GM18499 (cell line): ENCODE measurements around the gene PCDH10.

Experiments
- ATAC-seq: cut with Tn5 transposase; IDR thresholded peaks from one replicate; pipeline ENCODE4 v1.9.1; 2021; ENCODE audit warnings: moderate number of reproducible peaks; ENCODE audit not compliant: insufficient read depth, unreplicated experiment

Gene PCDH10

DNA sequence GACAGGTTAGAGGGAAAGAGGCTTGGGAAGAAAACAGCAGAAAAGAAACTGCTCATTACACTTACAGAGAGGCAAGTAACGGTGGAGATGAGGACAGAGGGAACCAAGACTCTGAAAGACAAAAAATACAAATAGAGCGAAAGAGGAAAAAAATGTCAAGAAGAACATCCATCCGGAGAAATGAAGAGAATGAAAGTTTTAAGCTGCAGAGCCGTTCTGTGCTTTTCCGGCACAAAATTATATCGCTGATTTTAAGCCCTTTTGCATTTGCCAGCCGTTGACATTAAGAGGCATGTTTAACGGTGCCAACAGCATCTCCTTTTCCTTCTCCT, 236 bp downstream of the PCDH10 start:
- no peak for ATAC-seq

- ATAC-seq, result no peak
Measured at GRCh38 chr4:133149932-133150471, 908 bp downstream of the PCDH10 start.

- no peak for ATAC-seq
Measured at GRCh38 chr4:133150486-133151340, 1.6 kb downstream of the PCDH10 start.

DNA sequence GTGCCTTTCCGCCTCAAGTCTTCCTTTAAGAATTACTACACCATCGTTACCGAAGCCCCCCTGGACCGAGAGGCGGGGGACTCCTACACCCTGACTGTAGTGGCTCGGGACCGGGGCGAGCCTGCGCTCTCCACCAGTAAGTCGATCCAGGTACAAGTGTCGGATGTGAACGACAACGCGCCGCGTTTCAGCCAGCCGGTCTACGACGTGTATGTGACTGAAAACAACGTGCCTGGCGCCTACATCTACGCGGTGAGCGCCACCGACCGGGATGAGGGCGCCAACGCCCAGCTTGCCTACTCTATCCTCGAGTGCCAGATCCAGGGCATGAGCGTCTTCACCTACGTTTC, 2.2 kb downstream of the PCDH10 start:
- ATAC-seq, result no peak

- ATAC-seq, result no peak
Measured at GRCh38 chr4:133151691-133152329, 2.7 kb downstream of the PCDH10 start.

- ATAC-seq, result no peak
Measured at GRCh38 chr4:133152330-133152821, 3.3 kb downstream of the PCDH10 start.

GRCh38 chr4:133152831-133153481, 3.9 kb downstream of the PCDH10 start:
- ATAC-seq, result no peak

DNA sequence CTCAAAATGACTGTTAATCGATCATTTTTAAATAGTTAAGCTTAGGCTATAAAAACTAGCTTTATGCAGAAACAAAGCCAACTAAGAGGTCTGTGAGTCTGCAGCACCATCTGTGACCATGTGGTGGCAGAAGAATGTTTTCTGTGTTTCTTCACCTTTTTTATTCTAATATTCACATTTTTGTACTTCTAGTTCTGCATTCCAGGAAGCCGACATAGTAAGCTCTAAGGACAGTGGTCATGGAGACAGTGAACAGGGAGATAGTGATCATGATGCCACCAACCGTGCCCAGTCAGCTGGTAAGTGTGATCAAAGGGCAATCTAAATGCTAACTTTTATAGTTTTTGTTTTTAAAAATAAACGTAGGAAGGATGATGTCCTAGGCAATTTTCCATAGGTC, 5.6 kb downstream of the PCDH10 start:
- ATAC-seq, result no peak

GRCh38 chr4:133156096-133156495, 7.0 kb downstream of the PCDH10 start:
- ATAC-seq, result no peak

DNA sequence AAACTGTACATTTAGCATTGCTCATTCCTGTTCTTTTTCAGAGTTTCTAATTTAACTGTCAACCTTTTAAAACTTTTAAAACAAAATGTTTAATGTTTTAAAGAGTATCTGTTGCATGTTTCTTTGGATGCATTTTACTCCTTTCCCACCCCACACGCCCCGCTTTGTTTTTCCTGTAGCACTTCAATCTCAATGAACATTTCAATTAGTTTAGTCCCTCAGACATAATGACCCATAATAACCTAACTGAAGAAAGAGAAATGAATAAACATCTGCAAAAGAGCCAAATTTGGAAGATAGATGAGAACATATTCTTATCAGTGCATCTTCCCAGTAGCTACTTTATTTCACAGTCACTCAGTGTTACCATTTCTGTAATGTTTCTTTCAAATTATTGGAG, 7.5 kb downstream of the PCDH10 start:
- ATAC-seq, result no peak

DNA sequence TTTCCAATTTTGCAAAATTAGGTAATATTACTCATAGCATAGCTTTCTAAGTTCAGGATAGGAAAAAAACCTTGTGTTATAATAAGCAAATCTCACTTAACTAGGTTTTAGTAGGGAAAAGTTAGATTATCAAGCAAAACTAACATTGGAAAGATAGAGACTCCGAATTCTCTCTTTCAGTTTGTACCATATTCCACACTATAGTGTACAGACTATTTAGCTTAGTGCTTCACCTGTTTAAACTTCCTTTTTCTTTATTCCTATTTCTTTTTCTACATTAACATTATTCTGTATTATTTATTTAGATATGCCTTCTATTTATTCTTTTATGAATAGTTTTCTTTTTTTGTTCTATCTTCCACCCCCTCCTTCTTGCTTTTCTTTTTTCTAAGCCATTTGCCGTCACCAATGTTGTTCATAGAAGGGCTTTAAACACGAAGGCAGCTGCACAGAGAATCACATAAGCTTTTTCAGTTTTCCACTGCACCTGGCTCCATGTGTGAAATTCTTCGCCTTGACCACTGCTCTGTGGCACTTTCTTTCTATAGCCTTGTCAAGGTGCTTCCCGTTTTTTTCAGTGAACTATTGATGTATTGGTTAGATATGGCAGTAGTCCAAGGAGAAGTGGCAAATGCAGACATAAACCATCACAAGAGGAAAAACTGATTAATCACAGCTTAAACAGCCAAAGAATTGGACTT, 8.5 kb downstream of the PCDH10 start:
- ATAC-seq, result no peak

DNA sequence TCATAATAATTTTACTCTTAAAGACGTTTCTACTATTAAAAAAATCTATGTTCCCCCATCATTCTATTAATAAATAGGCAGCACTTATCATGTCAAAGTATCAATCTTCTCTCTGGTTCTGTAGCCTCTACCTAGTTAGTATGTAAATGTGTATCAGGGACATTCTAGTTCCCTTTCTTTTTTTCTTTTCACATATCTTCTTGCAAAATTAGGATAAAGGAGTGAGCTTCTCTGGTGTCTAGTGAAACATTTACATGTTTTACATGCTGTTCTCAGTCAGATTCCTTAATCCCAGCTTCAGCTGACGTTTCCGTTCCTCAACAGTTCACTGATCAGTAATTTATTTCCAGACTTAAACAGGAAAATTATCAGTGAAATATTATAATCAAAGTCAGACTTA, 11.8 kb downstream of the PCDH10 start:
- ATAC-seq, result no peak

DNA sequence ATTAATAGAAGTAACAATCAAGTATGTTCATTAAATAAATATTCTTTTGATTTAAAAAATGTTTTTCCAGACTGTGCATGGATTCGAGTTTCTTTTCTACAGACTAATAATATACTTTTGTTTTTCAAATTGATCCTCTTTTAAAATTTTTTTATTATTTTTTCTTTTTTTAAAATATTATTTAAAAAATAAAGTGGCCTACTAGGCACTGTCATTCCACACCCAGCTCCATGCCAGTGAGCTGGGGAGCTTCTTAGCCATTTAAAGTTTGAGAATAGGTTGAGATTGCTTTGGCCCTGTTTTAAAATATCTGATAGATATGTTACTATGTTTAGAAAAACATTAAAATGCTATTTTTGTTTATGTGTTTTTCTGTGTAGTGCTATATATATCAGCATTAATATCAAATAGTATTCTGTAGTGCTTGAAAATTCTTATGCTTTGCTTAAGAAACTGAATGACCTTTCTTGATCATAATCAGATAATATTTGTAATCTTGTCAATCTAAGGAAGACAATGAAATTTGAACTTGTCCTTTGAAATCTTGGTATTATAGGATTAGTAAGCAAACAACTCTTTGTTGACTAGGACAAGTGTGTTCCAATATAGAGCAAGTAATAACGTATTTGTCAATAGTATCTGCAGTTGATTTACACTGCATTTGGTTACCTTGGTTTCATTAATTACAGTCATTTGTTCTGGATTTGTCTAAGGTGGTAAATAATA, 12.6 kb downstream of the PCDH10 start:
- ATAC-seq, result no peak

- no peak for ATAC-seq
Measured at GRCh38 chr4:133162941-133163340, 13.8 kb downstream of the PCDH10 start.

GRCh38 chr4:133178956-133179355, 29.9 kb downstream of the PCDH10 start:
- no peak for ATAC-seq

DNA sequence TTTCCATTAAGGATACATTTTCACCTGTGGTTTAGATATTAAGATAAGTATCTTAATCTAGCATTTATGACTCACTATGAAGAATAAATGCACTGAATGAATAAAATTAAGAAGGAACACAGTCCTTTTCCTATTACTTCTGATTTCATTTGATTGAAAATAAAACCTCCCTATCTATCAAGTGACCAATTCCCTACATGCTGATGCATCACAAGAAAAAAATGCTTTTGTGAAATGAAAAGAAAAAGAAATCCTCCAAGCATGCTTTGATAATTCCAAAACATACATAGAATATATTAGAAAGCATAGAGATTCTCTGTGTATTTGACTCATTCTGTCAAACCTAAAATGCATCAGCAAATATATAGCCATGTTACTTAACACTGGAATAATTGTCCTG, 37.1 kb downstream of the PCDH10 start:
- ATAC-seq, result no peak

DNA sequence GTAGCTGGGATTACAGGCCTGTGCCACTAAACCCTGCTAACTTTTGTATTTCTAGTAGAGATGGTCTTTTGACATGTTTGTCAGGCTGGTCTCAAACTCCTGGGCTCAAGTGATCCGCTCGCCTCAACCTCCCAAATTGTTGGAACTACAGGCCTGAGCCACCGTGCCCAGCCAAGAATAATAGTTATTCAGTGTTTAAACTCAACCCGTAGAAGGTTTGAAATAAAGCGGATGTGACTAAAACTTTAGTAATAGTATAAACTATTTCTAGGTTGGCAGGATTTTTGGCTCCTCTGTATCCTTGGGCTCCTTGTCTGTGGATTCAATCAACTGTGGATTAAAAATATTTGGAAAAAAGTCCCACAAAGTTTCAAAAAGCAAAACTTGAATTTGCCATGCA, 37.8 kb downstream of the PCDH10 start:
- ATAC-seq, result no peak

DNA sequence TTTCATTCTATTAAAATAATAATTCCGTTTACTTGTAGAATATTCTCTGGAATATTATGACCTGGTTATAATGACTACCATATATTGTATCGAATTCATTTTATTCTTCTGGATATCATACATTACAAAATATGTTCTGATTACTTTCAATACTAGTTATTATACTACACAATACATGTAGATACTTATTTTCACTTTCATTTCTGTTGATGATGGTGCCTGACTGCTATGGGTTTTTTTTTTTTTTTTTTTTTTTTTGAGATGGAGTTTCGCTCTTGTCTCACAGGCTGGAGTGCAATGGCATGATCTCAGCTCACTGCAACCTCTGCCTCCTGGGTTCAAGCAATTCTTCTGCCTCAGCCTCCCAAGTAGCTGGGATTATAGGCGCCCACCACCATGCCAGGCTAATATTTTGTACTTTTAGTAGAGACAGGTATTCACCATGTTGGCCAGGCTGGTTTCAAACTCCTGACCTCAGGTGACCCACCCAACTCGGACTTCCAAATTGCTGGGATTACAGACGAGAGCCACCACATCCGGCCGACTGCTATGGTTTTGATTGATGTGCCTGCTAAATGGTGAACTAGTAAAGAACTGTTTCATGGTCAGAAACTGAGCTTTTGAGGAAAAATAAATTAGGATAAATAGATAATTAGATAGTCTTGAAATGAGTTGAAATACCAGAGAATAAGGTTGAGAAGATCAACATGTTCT, 39.5 kb downstream of the PCDH10 start:
- ATAC-seq, result no peak

DNA sequence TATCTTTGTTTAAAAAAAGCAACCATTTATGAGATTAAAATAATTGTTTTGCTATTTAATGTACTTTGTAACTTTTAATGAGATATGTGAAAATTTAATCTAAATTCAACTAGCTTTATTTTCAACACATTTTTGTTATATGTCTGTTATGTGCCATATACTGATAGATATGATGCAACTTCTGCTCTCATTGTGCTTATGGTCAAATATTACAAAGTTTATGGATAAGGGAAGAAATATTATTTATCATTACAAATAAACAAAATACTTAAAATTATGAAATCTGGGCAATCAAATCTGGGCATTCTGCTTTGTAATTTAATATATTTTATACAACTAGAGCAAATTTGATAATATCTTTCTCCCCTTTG, 40.0 kb downstream of the PCDH10 start:
- ATAC-seq, result no peak
